Stimulated activated CD8-positive, alpha-beta memory T cell treated with anti-CD3 and anti-CD28 coated beads, Interleukin-7, amount 100 ng/mL, for 48 hours (primary cell): ENCODE measurements around the gene SMAD3.

Source experiments
- DNase-seq, 2 donors: peaks; one replicate each; pipeline ENCODE4 v3.0.0-alpha.2; 2020; ENCODE audit warnings: low read depth in 1 of 2; ENCODE audit errors: extremely low read depth in 1 of 2

Gene SMAD3

DNA sequence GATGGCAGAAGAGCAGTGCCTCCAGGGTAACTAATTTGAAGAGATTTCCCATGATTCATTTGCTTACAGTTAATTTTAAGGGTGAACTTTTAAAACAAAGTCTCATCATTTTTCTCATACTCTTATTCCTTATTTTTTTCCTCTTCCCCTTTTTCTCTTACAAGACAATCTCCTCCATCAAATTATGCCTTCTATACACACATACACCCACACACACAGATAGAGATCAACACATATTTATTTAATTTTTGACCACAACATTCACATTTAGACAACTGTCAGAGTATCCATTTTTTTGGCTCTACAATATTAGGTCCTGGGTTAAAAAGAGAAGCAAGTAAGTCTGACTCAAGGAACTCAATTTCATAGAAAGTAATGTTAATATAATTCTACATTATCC is 151.5 kb downstream of the SMAD3 start:
- no peak for DNase-seq

DNA sequence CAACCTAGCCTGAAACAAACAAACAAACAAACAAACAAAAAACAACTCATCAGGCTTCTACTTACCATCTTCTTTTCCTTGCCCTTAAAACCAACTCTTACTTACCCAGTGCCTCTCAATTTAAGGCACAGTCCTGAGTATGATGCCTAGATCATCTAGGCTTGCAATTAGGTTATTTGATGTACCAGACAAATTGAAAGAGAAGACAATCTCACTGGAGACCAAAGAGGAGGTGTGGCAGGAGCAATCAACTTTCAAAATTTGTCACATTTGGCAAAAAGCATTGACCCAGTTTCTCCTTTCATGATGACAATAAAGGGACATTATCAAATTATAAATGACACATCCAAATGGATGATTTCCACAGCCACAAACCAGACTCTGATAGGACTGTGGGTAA is 153.0 kb downstream of the SMAD3 start:
- no peak for DNase-seq

DNA sequence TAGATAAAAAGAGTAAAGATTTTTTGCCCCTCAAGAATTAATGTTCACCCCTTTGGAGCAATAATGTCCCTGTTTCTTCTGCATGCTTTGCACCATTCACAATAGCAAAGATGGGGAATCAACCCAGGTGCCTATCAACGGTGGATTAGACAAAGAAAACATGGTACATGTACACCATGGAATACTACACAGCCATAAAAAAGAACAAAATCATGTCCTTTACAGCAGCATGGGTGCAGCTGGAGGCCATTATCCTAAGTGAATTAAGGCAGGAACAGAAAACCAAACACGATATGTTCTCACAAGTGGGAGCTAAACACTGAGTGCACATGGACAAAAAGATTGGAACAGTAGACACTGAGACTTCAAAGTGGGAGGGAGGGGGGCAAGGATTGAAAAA is 153.9 kb downstream of the SMAD3 start:
- DNase-seq = no peak

DNA sequence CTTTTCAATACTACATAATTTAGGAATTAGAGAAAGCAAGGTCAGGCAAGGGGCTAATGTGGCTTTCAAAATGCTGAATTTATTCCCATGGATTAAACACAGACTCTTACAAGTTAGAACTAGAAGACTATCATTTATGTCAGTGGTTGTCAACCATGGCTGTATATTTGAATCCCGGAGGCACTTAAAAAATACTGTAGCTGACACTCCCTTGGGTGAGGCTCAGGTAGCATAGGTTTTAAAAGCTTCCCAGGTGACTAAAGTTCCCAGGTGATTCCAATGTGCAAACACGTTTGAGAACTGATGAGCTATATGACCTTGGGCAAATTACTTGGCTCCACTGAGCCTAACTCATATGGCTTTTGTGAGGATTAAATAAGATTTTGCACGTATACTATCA is 159.5 kb downstream of the SMAD3 start:
- DNase-seq = no peak

DNA sequence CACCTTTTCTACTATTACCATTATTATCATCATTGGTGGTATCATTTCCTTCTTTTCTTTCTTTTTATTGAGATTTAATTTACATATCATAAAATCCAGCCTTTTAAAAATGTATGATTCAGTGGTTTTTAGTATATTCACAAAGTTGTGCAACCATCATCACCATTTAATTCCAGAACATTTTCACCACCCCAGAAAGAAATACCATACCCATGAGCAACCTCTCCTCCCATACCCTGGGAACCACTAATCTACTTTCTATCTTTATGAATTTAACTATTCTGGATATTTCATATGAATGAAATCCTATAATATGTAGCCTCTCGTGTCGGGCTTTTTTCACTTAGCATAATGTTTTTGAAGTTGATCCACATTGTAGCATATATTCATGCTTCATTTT is 159.9 kb downstream of the SMAD3 start:
- no peak for DNase-seq

DNA sequence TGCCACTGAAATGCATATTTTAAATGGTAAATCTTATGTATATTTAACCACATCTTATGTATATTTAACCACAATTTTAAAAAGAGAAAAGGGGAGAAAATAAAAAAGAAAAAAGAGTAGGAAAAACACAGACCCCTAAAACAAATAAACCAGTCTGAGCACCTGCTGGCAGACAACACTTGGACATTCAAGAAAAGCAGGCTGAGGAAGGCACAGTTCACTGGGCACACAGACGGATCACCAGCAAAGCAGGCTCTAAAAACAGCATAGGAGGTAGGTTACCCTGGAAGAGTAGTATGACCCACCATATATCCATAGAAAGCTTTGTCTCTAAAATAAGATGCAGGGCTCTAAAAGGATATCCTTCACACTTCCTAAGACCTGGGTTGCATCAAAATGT is 162.0 kb downstream of the SMAD3 start:
- DNase-seq = no peak

DNA sequence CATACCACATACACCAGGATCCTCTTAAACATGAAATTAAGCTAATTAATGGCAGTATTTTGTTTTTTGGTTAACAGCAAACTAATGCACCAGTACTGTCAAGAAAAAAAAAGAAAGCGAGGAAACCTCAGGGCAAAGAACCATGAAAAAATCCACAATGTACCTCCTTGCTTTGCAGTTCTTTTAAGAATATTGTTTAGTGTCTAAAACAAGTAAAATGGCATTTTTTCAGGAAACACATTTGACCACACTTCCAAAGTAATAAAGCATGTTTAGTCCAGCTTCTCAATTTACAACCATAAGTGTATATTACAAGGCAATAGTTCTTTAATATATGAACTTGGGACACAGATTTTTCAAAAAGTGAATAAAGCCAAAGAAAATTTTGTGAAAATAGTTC is 162.4 kb downstream of the SMAD3 start:
- DNase-seq = no peak

DNA sequence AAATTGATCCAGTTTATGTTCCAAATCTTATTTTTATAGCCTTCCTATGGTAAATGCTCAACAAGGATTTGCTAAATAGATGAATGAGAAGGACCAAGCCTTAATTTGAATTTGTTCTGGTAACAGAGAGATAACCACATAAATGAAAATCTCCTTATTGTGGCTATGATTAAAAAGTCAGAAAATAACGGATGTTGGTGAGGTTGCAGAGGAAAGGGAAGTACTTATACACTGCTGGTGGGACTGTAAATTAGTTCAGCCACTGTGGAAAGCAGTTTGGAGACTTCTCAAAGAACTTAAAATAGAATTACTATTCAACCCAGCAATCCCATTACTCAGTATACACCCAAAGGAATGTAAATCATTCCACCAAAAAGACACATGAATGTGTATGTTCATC is 162.9 kb downstream of the SMAD3 start:
- no peak for DNase-seq

DNA sequence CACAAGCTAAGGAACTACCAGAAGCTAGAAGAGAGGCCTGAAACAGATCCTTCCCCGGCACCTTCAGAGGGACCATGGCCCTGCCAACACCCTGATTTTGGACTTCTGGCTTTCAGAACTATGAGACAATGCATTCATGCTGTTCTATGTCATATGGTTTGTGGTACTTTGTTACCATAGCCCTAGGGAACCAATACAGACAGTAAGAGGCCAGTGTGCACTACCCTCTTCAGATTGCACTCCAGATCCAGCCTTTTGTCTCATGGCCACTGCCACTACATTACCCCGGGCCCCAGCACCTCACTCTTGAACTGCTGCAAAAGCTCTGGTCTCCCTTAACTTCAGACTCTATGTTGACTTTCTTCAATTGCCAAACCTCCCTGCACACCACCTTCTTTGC is 165.1 kb downstream of the SMAD3 start:
- DNase-seq = no peak

DNA sequence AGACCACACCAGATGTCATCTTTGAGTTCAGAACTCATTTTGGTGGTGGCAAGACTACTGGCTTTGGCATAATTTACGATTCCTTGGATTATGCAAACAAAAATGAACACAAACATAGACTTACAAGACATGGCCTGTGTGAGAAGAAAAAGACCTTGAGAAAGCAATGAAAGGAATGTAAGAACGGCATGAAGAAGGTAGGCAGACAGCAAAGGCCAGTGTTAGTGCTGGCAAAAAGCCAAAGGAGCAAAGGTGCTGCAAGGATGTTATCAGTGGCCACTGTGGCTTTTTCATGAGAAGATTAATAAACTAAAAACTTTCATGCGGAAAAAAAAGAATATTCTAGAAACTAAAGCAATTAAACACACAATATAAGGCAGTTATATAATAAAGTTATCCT is 167.2 kb downstream of the SMAD3 start:
- no peak for DNase-seq

DNA sequence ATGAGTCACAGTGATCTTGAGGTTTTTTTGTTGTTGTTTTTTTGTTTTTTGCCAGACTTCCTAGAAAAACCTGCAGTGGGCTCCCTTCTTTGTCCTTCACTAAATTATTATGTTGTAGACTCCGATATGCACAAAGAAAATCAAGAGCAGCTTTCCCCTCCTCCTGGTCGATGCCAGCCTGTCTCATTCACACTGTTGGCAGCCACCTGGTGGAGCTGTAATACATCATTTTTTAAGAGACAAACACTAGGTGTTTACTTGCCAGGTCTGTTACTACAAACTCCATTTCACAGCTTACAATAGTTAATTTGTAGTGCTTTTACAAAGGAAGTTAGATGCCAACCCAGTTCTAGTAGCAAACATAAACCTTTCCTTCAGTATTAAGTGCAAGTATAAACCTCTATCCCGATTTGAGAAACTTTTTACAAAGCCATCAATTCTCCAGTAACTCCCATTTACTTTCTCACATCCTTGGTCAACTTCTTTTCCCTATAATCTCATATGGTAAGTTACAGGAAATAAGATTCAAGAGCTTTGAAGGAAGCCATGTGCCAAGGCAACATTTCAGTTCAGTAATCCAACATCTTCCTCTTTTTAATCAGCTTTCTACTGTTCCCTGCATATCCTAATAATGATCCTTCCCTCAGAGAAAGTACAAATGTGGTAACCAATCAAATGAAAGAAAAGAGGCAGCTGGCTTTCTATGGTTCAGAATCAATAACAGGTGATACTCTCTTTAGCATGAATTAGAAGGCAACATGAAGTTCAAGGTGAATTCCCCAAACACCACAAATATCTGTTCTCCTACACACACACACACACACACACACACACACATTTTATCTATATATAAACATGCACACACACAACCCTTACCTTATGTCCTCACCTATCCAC is 175.1 kb downstream of the SMAD3 start:
- no peak for DNase-seq

DNA sequence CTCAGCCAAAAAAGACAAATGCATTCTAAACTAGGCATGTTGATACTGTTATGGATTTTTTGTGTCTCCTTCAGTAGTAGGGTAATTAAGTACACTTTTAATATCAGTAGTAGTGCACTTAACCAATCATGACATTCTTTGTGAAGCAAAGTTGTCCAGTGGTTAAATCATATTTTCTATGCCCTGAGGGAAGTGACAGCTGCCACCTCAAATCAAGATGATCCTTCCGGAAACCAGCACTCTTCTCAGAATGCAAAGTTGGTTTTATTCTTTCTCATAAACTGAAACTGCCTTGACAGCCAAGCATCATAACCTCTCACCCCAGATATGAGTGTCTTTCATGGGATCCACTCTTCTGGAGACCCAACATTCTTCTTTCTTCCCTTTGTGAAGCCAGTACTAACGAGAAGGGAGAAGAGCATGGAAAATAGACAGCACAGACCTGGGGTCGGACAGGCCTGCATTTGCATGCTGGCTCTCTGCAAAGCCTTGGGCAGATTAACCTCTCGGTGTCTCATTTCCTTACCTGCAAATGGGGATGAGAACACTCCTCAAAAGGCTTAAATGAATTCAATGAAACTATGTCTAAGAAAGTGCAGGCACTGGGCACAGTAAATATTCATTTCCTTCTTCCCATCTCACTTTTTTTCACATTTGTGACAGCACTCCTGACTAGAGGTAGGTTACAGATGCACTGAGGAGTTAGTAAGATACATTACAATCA is 175.9 kb downstream of the SMAD3 start:
- DNase-seq = no peak

DNA sequence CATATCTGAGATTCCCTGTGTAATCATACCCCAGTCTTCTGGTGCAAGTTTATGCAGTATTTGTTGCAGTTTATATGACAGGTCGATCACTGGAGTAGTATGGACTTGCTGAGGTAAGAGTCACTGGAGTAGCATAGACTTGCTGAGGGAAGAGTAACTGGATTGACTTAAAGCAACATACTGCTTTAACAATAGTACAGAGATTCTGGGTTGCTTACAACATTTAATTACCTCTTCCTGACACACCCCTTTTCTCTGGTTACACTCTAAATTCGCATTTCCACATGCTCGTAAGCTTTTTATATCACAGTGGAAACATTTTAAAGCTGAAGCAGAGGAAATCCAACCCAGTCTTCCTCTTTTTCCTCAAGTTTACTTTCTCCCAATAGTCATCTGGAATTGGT is 177.3 kb downstream of the SMAD3 start:
- DNase-seq = no peak
